ENCODE data around the gene GAPDH.

GRCh38 chr12:6575648-6576047 lies 41.3 kb downstream of the GAPDH start:
- no peak for TF ChIP-seq CTCF (IDR thresholded peaks at IDR 0.05; ENCODE audit: poor library complexity)
- TF ChIP-seq EZH2 (IDR thresholded peaks at IDR 0.05; ENCODE audit: borderline replicate concordance), result no peak
- TF ChIP-seq EZH2phosphoT487 (IDR thresholded peaks at IDR 0.05; ENCODE audit: low read depth, severe bottlenecking, unreplicated experiment), result no peak
